Neural cell (in vitro differentiated cells): ENCODE data around the gene SART3. TPM values are rescaled to one million over a fixed set of nuclear protein-coding genes. Genes with fewer than 3 reads are reported as not detected.

Experiments
- H2AFZ ChIP-seq: fragments of 200-600, 300-800 bp; sonication (generic), shearing (Covaris generic); 2 replicates; pipeline ENCODE4 v1.6.0; 2014; ENCODE audit warnings: low read depth, mild to moderate bottlenecking, antibody characterized with exemption, low read length, moderate library complexity
- H3F3A ChIP-seq: fragments of 200-600 bp; shearing (Covaris generic); 2 replicates; pipeline ENCODE4 v1.6.1; 2016; ENCODE audit warnings: mild to moderate bottlenecking, moderate library complexity, mixed read lengths, antibody characterized with exemption, low read length; ENCODE audit not compliant: insufficient read depth, poor library complexity, severe bottlenecking
- H3K27ac ChIP-seq: fragments of 200-600, 300-800 bp; sonication (generic), shearing (Covaris generic); 2 replicates; pipeline ENCODE4 v1.5.1; 2014; ENCODE audit warnings: mild to moderate bottlenecking, low read length, moderate library complexity
- H3K27me3 ChIP-seq: fragments of 300-800, 200-600 bp; sonication (generic), shearing (Covaris generic); 2 replicates; pipeline ENCODE4 v1.6.0; 2014; ENCODE audit warnings: mild to moderate bottlenecking, low read depth, low read length, moderate library complexity; ENCODE audit not compliant: insufficient read depth
- H3K36me3 ChIP-seq: fragments of 300-800, 200-600 bp; sonication (generic), shearing (Covaris generic); 2 replicates; pipeline ENCODE4 v1.5.1; 2014; ENCODE audit warnings: mild to moderate bottlenecking, antibody characterized with exemption, low read length, moderate library complexity; ENCODE audit not compliant: insufficient read depth
- H3K4me2 ChIP-seq: fragments of 300-800, 200-600 bp; sonication (generic), shearing (Covaris generic); 2 replicates; pipeline ENCODE4 v1.6.0; 2014; ENCODE audit warnings: mild to moderate bottlenecking, low read length
- H3K4me3 ChIP-seq: fragments of 300-800, 200-600 bp; sonication (generic), shearing (Covaris generic); 2 replicates; pipeline ENCODE4 v1.5.1; 2014; ENCODE audit warnings: mild to moderate bottlenecking, low read length, moderate library complexity
- H3K79me2 ChIP-seq: fragments of 200-600 bp; shearing (Covaris generic); replicated peaks from 2 replicates; pipeline ENCODE4 v1.6.0; 2014; ENCODE audit warnings: mild to moderate bottlenecking, low read length, moderate library complexity; ENCODE audit not compliant: insufficient read depth
- H3K9ac ChIP-seq: fragments of 300-800, 200-600 bp; sonication (generic), shearing (Covaris generic); 2 replicates; pipeline ENCODE4 v1.6.1; 2016; ENCODE audit warnings: mild to moderate bottlenecking, low read length, mixed read lengths
- H3K9me2 ChIP-seq: fragments of 200-600 bp; shearing (Covaris generic); 2 replicates; pipeline ENCODE4 v1.6.1; 2016; ENCODE audit warnings: mild to moderate bottlenecking, low read length, mixed read lengths; ENCODE audit not compliant: insufficient read depth
- H3K9me3 ChIP-seq: fragments of 200-600, 300-800 bp; sonication (generic), shearing (Covaris generic); 2 replicates; pipeline ENCODE4 v1.6.1; 2016; ENCODE audit warnings: mild to moderate bottlenecking, mixed run types, low read length, moderate library complexity, mixed read lengths
- H4K20me1 ChIP-seq: fragments of 200-600 bp; shearing (Covaris generic); 2 replicates; pipeline ENCODE4 v1.6.1; 2016; ENCODE audit warnings: mild to moderate bottlenecking, mixed run types; ENCODE audit not compliant: insufficient read depth
- EP300 ChIP-seq: fragments of 450-650 bp; conservative IDR thresholded peaks from 2 replicates; pipeline ENCODE4 v1.6.1; 2014; ENCODE audit warnings: antibody characterized with exemption, mild to moderate bottlenecking, moderate library complexity; ENCODE audit not compliant: poor library complexity, severe bottlenecking
- EZH2 ChIP-seq: fragments of 200-600, 300-800 bp; shearing (Covaris generic), sonication (generic); IDR thresholded peaks from 2 replicates; pipeline ENCODE4 v1.6.1; 2014; ENCODE audit warnings: antibody characterized with exemption, low read length, borderline replicate concordance, mild to moderate bottlenecking; ENCODE audit not compliant: insufficient read depth, poor library complexity, severe bottlenecking
- MXI1 ChIP-seq: fragments of 450-650 bp; conservative IDR thresholded peaks from 2 replicates; pipeline ENCODE4 v1.6.1; 2014; ENCODE audit warnings: antibody characterized with exemption, mild to moderate bottlenecking; ENCODE audit not compliant: poor library complexity, severe bottlenecking
- POLR2AphosphoS5 ChIP-seq: IDR thresholded peaks from 2 replicates; pipeline ENCODE4 v1.6.1; 2012
- RAD21 ChIP-seq: fragments of 450-650 bp; conservative IDR thresholded peaks from 2 replicates; pipeline ENCODE4 v1.6.1; 2014; ENCODE audit warnings: antibody characterized with exemption, mild to moderate bottlenecking, moderate library complexity
- SMC3 ChIP-seq: fragments of 450-650 bp; conservative IDR thresholded peaks from 2 replicates; pipeline ENCODE4 v1.6.1; 2014; ENCODE audit warnings: antibody characterized with exemption, mild to moderate bottlenecking, moderate library complexity; ENCODE audit not compliant: poor library complexity
- TAF1 ChIP-seq: IDR thresholded peaks from 2 replicates; pipeline ENCODE4 v1.6.1; 2012; ENCODE audit warnings: low read depth
- polyA plus RNA-seq: library from polyadenylated mRNA; depleted of rRNA; stranded (reverse); fragments of >200 nt; gene quantifications from 2 replicates; pipeline ENCODE4 v1.2.3, GENCODE V29; 2014
- TF ChIP-seq, protein P1 (sequence below): IDR thresholded peaks from 2 replicates; pipeline ENCODE4 v1.6.1; 2012; ENCODE audit warnings: borderline replicate concordance
- TF ChIP-seq, protein P2 (sequence below): fragments of 450-650 bp; IDR thresholded peaks from 2 replicates; pipeline ENCODE4 v1.5.1; 2014; ENCODE audit warnings: antibody characterized with exemption, mild to moderate bottlenecking, moderate library complexity; ENCODE audit not compliant: poor library complexity, severe bottlenecking

SART3 gene
- polyA plus RNA-seq, 1 donor from 2014 or later = 71.0 TPM

- no peaks in the 10 kb centered on the region for H4K20me1 ChIP-seq
- H3F3A ChIP-seq = no peaks in the 10 kb centered on the region
- H3K79me2 ChIP-seq = no peaks in the 10 kb centered on the region
- no peak overlapping the region for H3K27ac ChIP-seq
- H3K4me3 ChIP-seq = no peak overlapping the region
- H3K36me3 ChIP-seq = no peaks in the 10 kb centered on the region
- no peak overlapping the region for H2AFZ ChIP-seq
- H3K4me2 ChIP-seq = no peak overlapping the region
- TF ChIP-seq TAF1 = no peak
- no peak for TF ChIP-seq EZH2
- no peak for TF ChIP-seq EP300
- TF ChIP-seq RAD21 = no peak
- TF ChIP-seq, protein P1, sequence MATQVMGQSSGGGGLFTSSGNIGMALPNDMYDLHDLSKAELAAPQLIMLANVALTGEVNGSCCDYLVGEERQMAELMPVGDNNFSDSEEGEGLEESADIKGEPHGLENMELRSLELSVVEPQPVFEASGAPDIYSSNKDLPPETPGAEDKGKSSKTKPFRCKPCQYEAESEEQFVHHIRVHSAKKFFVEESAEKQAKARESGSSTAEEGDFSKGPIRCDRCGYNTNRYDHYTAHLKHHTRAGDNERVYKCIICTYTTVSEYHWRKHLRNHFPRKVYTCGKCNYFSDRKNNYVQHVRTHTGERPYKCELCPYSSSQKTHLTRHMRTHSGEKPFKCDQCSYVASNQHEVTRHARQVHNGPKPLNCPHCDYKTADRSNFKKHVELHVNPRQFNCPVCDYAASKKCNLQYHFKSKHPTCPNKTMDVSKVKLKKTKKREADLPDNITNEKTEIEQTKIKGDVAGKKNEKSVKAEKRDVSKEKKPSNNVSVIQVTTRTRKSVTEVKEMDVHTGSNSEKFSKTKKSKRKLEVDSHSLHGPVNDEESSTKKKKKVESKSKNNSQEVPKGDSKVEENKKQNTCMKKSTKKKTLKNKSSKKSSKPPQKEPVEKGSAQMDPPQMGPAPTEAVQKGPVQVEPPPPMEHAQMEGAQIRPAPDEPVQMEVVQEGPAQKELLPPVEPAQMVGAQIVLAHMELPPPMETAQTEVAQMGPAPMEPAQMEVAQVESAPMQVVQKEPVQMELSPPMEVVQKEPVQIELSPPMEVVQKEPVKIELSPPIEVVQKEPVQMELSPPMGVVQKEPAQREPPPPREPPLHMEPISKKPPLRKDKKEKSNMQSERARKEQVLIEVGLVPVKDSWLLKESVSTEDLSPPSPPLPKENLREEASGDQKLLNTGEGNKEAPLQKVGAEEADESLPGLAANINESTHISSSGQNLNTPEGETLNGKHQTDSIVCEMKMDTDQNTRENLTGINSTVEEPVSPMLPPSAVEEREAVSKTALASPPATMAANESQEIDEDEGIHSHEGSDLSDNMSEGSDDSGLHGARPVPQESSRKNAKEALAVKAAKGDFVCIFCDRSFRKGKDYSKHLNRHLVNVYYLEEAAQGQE = no peak
- TF ChIP-seq SMC3 = no peak
- no peak for TF ChIP-seq MXI1
- no peak for TF ChIP-seq POLR2AphosphoS5
- TF ChIP-seq, protein P2, sequence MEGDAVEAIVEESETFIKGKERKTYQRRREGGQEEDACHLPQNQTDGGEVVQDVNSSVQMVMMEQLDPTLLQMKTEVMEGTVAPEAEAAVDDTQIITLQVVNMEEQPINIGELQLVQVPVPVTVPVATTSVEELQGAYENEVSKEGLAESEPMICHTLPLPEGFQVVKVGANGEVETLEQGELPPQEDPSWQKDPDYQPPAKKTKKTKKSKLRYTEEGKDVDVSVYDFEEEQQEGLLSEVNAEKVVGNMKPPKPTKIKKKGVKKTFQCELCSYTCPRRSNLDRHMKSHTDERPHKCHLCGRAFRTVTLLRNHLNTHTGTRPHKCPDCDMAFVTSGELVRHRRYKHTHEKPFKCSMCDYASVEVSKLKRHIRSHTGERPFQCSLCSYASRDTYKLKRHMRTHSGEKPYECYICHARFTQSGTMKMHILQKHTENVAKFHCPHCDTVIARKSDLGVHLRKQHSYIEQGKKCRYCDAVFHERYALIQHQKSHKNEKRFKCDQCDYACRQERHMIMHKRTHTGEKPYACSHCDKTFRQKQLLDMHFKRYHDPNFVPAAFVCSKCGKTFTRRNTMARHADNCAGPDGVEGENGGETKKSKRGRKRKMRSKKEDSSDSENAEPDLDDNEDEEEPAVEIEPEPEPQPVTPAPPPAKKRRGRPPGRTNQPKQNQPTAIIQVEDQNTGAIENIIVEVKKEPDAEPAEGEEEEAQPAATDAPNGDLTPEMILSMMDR = no peak
- H3K9ac ChIP-seq = no peak overlapping the region
- H3K9me3 ChIP-seq = peaks cover 2% of the 10 kb centered on the region
- no peaks in the 10 kb centered on the region for H3K27me3 ChIP-seq
- H3K9me2 ChIP-seq = no peaks in the 10 kb centered on the region
Measured at GRCh38 chr12:108507971-108508642, 52.9 kb downstream of the SART3 start.

DNA sequence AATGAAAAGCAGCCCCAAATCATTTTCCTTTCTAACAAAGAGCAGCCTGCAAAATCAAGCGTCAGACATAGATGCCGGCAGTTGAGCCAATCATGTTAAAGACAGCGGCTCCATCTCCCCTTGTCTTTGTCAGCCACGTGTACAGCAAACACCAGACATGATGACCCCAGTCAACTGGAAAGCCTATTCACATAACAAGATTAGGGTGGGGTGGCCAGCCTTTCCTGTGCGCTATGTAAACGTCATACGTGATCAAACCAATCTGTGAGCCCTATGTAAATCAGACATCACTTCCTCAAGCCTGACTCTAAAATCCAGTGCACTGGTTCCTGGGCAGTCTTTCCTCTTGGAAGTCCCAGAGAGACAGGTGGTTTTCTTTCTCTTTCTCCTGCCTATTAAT is 55.8 kb downstream of the SART3 start:
- no peaks in the 10 kb centered on the region for H4K20me1 ChIP-seq
- no peaks in the 10 kb centered on the region for H3K9me2 ChIP-seq
- H3K36me3 ChIP-seq = no peaks in the 10 kb centered on the region
- H3K9me3 ChIP-seq = peaks cover 5% of the 10 kb centered on the region
- H3K4me2 ChIP-seq = no peak overlapping the region
- no peaks in the 10 kb centered on the region for H3K27me3 ChIP-seq
- H2AFZ ChIP-seq = no peak overlapping the region
- TF ChIP-seq RAD21 (no peak), EP300 (no peak), POLR2AphosphoS5 (no peak)
- TF ChIP-seq, protein P2 = no peak
- H3K9ac ChIP-seq = no peak overlapping the region
- H3K4me3 ChIP-seq = no peak overlapping the region
- no peak overlapping the region for H3K27ac ChIP-seq
- no peaks in the 10 kb centered on the region for H3F3A ChIP-seq
- H3K79me2 ChIP-seq = no peaks in the 10 kb centered on the region
